Measurements from ENCODE around the gene ALX4. TPM values are rescaled to one million over a fixed set of nuclear protein-coding genes. Genes with fewer than 3 reads are reported as not detected.

The ALX4 gene
- total RNA-seq, 2 donors from 2014 or later = 0.17 to 0.36 TPM

GRCh38 chr11:44333271-44334218, 23.6 kb upstream of the ALX4 start:
- Histone ChIP-seq H3K27ac (no peak overlapping the region), H3K4me1 (replicated peaks) (no peaks in the 10 kb centered on the region), H3K9me3 (no peaks in the 10 kb centered on the region), H3K36me3 (no peaks in the 10 kb centered on the region), H3K4me3 (no peak overlapping the region), H3K27me3 (replicated peaks; ENCODE audit: insufficient read depth) (peaks cover 10% of the 10 kb centered on the region)
- intact Hi-C loops (cut with DNase I) = no loop called here
- 77% methylated on average over 14 of the region's 14 CpGs for WGBS
- no peak for DNase-seq (ENCODE audit: low spot score)
- TF ChIP-seq CTCF (IDR thresholded peaks at IDR 0.05) (no peak), POLR2A (IDR thresholded peaks at IDR 0.05) (no peak), POLR2AphosphoS5 (IDR thresholded peaks at IDR 0.05) (no peak)

- WGBS = 56% methylated on average over 6 of the region's 6 CpGs
- no peaks in the 10 kb centered on the region for H3K36me3 ChIP-seq
- no peak for DNase-seq (ENCODE audit: low spot score)
- H3K27ac ChIP-seq = no peak overlapping the region
- H3K27me3 ChIP-seq (replicated peaks; ENCODE audit: insufficient read depth) = peaks cover 16% of the 10 kb centered on the region
- H3K9me3 ChIP-seq = no peaks in the 10 kb centered on the region
- intact Hi-C loops (cut with DNase I) = no loop called here
- H3K4me1 ChIP-seq (replicated peaks) = no peaks in the 10 kb centered on the region
- TF ChIP-seq POLR2A (IDR thresholded peaks at IDR 0.05) (no peak), POLR2AphosphoS5 (IDR thresholded peaks at IDR 0.05) (no peak), CTCF (IDR thresholded peaks at IDR 0.05) (no peak)
- H3K4me3 ChIP-seq = no peak overlapping the region
Measured at GRCh38 chr11:44332665-44333064, 22.7 kb upstream of the ALX4 start.

- H3K27me3 ChIP-seq (replicated peaks; ENCODE audit: insufficient read depth) = peaks cover 28% of the 10 kb centered on the region
- DNase-seq (ENCODE audit: low spot score) = no peak
- WGBS = 63% methylated on average over 8 of the region's 8 CpGs
Measured at GRCh38 chr11:44329472-44330230, 19.7 kb upstream of the ALX4 start.

GRCh38 chr11:44328138-44328660, 18.3 kb upstream of the ALX4 start:
- no peak overlapping the region for H3K27ac ChIP-seq
- H3K9me3 ChIP-seq = no peaks in the 10 kb centered on the region
- no peaks in the 10 kb centered on the region for H3K36me3 ChIP-seq
- no peak overlapping the region for H3K4me3 ChIP-seq
- intact Hi-C loops (cut with DNase I) = no loop called here
- peaks cover 31% of the 10 kb centered on the region for H3K27me3 ChIP-seq (replicated peaks; ENCODE audit: insufficient read depth)
- WGBS = 15% methylated on average over 11 of the region's 11 CpGs
- no peaks in the 10 kb centered on the region for H3K4me1 ChIP-seq (replicated peaks)
- TF ChIP-seq POLR2AphosphoS5 (IDR thresholded peaks at IDR 0.05) (no peak), POLR2A (IDR thresholded peaks at IDR 0.05) (no peak), CTCF (IDR thresholded peaks at IDR 0.05) (no peak)
- no peak for DNase-seq (ENCODE audit: low spot score)

More at GRCh38 chr11:44329472-44330230, 19.7 kb upstream of the ALX4 start:
- intact Hi-C loops (cut with DNase I) = no loop called here
- no peaks in the 10 kb centered on the region for H3K4me1 ChIP-seq (replicated peaks)
- H3K36me3 ChIP-seq = no peaks in the 10 kb centered on the region
- H3K27ac ChIP-seq = no peak overlapping the region
- TF ChIP-seq POLR2A (IDR thresholded peaks at IDR 0.05) = no peak
- TF ChIP-seq POLR2AphosphoS5 (IDR thresholded peaks at IDR 0.05) = no peak
- no peak for TF ChIP-seq CTCF (IDR thresholded peaks at IDR 0.05)
- no peaks in the 10 kb centered on the region for H3K9me3 ChIP-seq
- H3K4me3 ChIP-seq = no peak overlapping the region
